GM12892 (cell line): Measurements from ENCODE around the gene HMCN1.

Experiments used
- POLR2A ChIP-seq: IDR thresholded peaks from 2 replicates; pipeline ENCODE4 v1.6.1; 2011; ENCODE audit warnings: low read depth, low read length, control low read depth
- POLR2AphosphoS5 ChIP-seq: IDR thresholded peaks from 2 replicates; pipeline ENCODE4 v1.6.1; 2011; ENCODE audit warnings: low read depth, low read length, control low read depth

DNA sequence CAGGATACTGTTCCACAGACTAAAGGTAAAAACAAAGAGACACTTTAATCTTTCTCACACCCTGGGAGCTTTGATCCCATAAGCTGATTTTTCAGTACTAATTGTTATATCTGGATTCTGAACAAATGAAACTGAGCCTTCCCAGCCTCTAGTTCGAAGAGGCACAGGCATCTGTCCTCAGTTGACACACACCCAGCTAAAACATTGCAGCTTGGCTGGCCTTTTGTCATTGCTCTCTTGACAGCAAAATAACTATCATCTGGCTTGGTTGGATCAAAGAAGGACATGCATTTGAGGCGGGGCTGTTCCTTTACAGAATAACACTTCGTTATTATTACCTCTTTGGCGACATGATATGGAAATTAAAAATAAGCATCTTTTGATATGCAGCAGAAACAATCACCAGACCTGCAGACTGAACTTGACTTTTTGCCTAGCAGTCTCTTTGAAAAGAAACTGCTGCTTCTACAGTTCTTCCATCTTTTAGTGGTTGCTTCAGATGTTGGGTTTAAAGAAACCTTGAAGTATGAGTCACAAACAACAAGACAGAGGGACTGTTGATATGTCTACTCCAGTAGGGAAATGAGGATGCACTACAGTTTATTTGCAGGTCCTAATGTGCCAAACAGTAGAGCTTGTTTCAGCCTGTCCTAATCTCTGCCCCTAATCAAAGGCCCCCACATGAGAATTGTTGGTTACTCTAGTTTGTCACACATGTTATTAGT lies 474.4 kb downstream of the HMCN1 start:
- TF ChIP-seq POLR2AphosphoS5 (no peak), POLR2A (no peak)
